ENCODE measurements around the gene ADAMTSL2.

ADAMTSL2 gene

DNA sequence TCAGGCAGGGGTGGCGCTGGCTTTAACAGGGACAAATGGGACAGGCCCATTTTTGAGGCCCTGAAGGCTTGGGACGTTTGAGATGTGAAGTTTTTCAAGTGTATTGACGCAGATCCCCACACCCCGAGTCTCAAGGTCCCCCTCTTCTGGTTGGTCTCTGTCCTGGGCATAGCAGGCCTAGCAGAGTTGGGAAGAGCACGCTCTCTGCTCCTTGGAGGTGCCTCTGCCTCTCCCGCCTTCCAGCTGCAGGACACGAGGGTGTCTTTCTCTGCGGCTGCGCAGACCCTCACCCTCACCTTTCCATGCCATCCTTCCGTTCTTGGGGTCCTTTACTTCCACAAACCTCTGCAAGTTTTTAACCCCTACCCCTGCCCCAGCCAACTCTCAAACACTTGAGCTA lies 18.6 kb downstream of the ADAMTSL2 start:
- DNase-seq (ENCODE audit: low read depth), result no peak
- TF ChIP-seq, protein P1, sequence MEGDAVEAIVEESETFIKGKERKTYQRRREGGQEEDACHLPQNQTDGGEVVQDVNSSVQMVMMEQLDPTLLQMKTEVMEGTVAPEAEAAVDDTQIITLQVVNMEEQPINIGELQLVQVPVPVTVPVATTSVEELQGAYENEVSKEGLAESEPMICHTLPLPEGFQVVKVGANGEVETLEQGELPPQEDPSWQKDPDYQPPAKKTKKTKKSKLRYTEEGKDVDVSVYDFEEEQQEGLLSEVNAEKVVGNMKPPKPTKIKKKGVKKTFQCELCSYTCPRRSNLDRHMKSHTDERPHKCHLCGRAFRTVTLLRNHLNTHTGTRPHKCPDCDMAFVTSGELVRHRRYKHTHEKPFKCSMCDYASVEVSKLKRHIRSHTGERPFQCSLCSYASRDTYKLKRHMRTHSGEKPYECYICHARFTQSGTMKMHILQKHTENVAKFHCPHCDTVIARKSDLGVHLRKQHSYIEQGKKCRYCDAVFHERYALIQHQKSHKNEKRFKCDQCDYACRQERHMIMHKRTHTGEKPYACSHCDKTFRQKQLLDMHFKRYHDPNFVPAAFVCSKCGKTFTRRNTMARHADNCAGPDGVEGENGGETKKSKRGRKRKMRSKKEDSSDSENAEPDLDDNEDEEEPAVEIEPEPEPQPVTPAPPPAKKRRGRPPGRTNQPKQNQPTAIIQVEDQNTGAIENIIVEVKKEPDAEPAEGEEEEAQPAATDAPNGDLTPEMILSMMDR (conservative IDR thresholded peaks at IDR 0.05; ENCODE audit: low read depth, low read length), result no peak
- no peak overlapping the region for H3K4me3 ChIP-seq (ENCODE audit: low read depth, low read length)

DNA sequence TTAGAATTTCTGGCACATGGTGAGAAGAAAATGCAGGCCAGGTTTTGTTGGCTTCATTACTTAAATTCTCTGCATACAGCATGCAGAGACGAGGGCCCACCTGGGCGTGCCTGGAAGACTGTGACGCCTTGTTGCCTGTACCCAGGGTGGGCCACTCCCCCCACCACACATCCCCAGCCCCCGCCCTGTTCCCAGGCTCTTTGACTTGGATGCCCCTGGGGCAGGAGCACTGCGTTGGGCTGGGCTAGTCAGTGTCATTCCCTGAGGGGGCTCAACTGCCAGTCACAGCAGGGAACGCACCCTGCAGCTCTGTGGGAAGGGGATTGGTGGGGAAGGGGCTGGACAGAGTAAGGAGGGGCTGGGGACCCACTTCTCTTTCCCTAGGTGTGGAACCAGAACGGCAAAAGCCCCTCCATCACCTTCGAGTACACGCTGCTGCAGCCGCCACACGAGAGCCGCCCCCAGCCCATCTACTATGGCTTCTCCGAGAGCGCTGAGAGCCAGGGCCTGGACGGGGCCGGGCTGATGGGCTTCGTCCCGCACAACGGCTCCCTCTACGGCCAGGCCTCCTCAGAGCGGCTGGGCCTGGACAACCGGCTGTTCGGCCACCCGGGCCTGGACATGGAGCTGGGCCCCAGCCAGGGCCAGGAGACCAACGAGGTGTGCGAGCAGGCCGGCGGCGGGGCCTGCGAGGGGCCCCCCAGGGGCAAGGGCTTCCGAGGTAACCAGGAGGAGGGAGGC lies 19.6 kb downstream of the ADAMTSL2 start:
- no peak for DNase-seq (ENCODE audit: low read depth)
- H3K4me3 ChIP-seq (ENCODE audit: low read depth, low read length), result no peak overlapping the region
- TF ChIP-seq, protein P1 (conservative IDR thresholded peaks at IDR 0.05; ENCODE audit: low read depth, low read length), result no peak

DNA sequence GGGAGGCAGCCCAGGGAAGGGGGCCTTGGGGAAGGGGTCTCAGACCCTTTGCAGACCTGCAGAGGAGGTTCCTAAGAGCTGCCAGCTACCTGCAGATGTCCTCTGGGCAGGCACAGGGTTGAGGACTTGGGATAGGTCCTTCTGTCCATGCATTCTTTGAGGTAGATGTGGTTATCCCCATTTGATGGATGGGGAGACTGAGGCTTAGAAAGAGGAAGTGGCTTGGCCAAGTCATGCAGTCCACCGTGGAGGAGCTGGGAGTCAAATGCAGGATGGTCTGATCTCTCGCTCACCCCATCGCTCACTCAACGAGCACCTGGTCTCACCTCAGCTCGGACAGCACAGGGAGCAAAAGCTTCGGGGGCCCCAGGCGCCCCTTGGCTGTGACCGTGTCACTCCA lies 20.2 kb downstream of the ADAMTSL2 start:
- no peak overlapping the region for H3K4me3 ChIP-seq (ENCODE audit: low read depth, low read length)
- TF ChIP-seq, protein P1 (conservative IDR thresholded peaks at IDR 0.05; ENCODE audit: low read depth, low read length), result no peak
- DNase-seq (ENCODE audit: low read depth), result no peak

GRCh38 chr9:133556354-133556753 lies 21.9 kb downstream of the ADAMTSL2 start:
- DNase-seq (ENCODE audit: low read depth), result no peak
- no peak overlapping the region for H3K4me3 ChIP-seq (ENCODE audit: low read depth, low read length)
- TF ChIP-seq, protein P1 (conservative IDR thresholded peaks at IDR 0.05; ENCODE audit: low read depth, low read length), result no peak

- TF ChIP-seq, protein P1 (conservative IDR thresholded peaks at IDR 0.05; ENCODE audit: low read depth, low read length), result no peak
- no peak overlapping the region for H3K4me3 ChIP-seq (ENCODE audit: low read depth, low read length)
- no peak for DNase-seq (ENCODE audit: low read depth)
Observed at GRCh38 chr9:133557581-133557980, 23.1 kb downstream of the ADAMTSL2 start.

DNA sequence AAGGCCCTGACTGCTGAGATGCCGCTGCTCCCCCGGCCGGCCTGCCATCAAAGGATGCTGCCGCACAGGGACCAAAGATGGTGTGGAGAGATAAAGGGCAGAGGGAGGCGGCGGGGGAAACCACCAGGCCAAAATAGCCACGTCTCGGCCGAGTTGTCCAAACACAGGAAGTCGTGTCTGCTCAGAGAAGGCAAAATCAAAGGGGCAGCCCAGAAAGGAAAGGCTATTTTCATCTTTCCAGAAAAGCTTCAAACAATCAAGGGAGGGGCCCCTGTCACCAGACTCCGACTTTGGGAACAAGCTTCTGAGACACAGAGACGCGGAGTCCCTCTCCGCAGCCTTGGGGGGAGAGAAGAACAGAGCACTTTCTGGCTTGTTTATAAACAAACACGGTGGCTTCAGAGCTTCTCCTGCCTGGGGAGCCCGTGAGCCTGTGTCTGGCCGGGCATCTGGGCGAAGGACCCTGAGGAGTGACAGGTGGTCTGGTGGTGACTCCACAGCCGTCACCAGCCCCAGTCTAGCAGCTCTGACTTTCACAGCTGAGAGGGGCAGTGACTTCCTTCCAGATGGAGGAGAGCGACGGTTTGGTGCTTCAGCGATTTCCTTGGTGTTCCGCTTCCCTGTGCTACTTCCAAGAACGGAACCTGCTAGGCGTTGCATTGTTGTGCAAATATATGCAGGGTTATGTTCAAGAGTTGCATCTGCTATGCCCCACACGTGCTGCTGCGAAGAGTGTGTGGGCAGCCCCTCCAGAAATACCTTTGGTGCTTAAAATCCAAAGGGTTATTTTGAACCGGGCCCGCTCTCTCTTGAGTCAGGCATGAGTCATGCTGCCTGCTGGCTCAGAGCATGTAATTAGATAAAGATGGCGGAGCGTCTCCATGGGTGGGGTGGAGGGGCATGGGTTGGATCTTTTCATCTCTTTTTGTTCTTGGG lies 24.0 kb downstream of the ADAMTSL2 start:
- TF ChIP-seq, protein P1 (conservative IDR thresholded peaks at IDR 0.05; ENCODE audit: low read depth, low read length), result no peak
- DNase-seq (ENCODE audit: low read depth), result peak; percentile 75
- H3K4me3 ChIP-seq (ENCODE audit: low read depth, low read length), result no peak overlapping the region

All from choroid plexus epithelial cell (primary cell).